Adrenal gland (tissue), 5 donors: ENCODE data around the gene CCAR1.
A peak's percentile ranks its signal among the peaks of the same experiment; 100 is the strongest.

Experiments
- POLR2A ChIP-seq, 2 donors: fragments of 450-650 bp; IDR thresholded peaks; one replicate each; pipeline ENCODE4 v1.6.1; 2017; ENCODE audit warnings: antibody characterized with exemption in 2 of 2, mild to moderate bottlenecking in 2 of 2, moderate library complexity in 1 of 2
- TF ChIP-seq, protein P1 (sequence below), 6 experiments: fragments of 450-650 bp in 4 of 6; fragments of 200-600 bp in 2 of 6; sonication (generic) in 1 of 6; IDR thresholded peaks; 1 replicate in 5 of 6; 2 replicates in 1 of 6; pipeline versions ENCODE4 v1.5.1 to v1.8.0; 2016 to 2021; ENCODE audit warnings: antibody characterized with exemption in 6 of 6, mild to moderate bottlenecking in 2 of 6, moderate library complexity in 1 of 6
- donor health status: DM: no; HTN: no; CAD: no.

GRCh38 chr10:68826764-68827591 is 105.9 kb downstream of the CCAR1 start, which contains the start of gene STOX1:
- TF ChIP-seq, protein P1, sequence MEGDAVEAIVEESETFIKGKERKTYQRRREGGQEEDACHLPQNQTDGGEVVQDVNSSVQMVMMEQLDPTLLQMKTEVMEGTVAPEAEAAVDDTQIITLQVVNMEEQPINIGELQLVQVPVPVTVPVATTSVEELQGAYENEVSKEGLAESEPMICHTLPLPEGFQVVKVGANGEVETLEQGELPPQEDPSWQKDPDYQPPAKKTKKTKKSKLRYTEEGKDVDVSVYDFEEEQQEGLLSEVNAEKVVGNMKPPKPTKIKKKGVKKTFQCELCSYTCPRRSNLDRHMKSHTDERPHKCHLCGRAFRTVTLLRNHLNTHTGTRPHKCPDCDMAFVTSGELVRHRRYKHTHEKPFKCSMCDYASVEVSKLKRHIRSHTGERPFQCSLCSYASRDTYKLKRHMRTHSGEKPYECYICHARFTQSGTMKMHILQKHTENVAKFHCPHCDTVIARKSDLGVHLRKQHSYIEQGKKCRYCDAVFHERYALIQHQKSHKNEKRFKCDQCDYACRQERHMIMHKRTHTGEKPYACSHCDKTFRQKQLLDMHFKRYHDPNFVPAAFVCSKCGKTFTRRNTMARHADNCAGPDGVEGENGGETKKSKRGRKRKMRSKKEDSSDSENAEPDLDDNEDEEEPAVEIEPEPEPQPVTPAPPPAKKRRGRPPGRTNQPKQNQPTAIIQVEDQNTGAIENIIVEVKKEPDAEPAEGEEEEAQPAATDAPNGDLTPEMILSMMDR (IDR thresholded peaks at IDR 0.05) = no peak
- TF ChIP-seq POLR2A (IDR thresholded peaks at IDR 0.05) = peak in 1 of 2 donors; percentile 45
